ENCODE results near the gene SLC7A5.
"Not testable (repeated sequence)": the region's sequence is repeated elsewhere in the genome, so short reads cannot be mapped to it uniquely, and the experiment has no call there.

DNA sequence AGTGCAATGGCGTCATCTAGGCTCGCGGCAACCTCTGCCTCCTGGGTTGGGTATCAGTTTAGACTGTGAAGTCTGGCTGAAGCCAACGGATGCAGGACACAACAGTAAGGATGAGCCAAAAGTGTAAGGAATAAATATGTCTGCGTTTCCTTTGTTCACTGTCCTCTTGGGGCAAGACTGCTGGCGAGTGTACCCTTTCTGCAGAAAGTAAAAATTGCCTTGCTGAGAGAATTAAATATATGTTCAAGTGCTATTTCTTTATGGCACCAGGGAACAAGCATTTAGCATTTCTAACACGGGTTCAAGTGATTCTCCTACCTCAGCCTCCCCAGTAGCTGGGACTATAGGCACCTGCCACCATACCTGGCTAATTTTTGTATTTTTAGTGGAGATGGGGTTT, 51.9 kb downstream of the SLC7A5 start:
- TF ChIP-seq, protein P1, sequence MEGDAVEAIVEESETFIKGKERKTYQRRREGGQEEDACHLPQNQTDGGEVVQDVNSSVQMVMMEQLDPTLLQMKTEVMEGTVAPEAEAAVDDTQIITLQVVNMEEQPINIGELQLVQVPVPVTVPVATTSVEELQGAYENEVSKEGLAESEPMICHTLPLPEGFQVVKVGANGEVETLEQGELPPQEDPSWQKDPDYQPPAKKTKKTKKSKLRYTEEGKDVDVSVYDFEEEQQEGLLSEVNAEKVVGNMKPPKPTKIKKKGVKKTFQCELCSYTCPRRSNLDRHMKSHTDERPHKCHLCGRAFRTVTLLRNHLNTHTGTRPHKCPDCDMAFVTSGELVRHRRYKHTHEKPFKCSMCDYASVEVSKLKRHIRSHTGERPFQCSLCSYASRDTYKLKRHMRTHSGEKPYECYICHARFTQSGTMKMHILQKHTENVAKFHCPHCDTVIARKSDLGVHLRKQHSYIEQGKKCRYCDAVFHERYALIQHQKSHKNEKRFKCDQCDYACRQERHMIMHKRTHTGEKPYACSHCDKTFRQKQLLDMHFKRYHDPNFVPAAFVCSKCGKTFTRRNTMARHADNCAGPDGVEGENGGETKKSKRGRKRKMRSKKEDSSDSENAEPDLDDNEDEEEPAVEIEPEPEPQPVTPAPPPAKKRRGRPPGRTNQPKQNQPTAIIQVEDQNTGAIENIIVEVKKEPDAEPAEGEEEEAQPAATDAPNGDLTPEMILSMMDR (IDR thresholded peaks at IDR 0.05; ENCODE audit: insufficient read depth, low read length), result not testable (repeated sequence)
- TF ChIP-seq, protein P2, sequence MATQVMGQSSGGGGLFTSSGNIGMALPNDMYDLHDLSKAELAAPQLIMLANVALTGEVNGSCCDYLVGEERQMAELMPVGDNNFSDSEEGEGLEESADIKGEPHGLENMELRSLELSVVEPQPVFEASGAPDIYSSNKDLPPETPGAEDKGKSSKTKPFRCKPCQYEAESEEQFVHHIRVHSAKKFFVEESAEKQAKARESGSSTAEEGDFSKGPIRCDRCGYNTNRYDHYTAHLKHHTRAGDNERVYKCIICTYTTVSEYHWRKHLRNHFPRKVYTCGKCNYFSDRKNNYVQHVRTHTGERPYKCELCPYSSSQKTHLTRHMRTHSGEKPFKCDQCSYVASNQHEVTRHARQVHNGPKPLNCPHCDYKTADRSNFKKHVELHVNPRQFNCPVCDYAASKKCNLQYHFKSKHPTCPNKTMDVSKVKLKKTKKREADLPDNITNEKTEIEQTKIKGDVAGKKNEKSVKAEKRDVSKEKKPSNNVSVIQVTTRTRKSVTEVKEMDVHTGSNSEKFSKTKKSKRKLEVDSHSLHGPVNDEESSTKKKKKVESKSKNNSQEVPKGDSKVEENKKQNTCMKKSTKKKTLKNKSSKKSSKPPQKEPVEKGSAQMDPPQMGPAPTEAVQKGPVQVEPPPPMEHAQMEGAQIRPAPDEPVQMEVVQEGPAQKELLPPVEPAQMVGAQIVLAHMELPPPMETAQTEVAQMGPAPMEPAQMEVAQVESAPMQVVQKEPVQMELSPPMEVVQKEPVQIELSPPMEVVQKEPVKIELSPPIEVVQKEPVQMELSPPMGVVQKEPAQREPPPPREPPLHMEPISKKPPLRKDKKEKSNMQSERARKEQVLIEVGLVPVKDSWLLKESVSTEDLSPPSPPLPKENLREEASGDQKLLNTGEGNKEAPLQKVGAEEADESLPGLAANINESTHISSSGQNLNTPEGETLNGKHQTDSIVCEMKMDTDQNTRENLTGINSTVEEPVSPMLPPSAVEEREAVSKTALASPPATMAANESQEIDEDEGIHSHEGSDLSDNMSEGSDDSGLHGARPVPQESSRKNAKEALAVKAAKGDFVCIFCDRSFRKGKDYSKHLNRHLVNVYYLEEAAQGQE (IDR thresholded peaks at IDR 0.05; ENCODE audit: insufficient replicate concordance, low read depth), result not testable (repeated sequence)
- TF ChIP-seq POLR2AphosphoS5 (IDR thresholded peaks at IDR 0.05; ENCODE audit: low read depth); GABPA (IDR thresholded peaks at IDR 0.05; ENCODE audit: low read depth); SPI1 (IDR thresholded peaks at IDR 0.05; ENCODE audit: borderline replicate concordance, low read depth): not testable (repeated sequence)

Measured in HL-60 (cell line).